AG10803 (cell line): Measurements from ENCODE around the gene C2orf42.
"Not testable (repeated sequence)": the region's sequence is repeated elsewhere in the genome, so short reads cannot be mapped to it uniquely, and the experiment has no call there.

Source experiments
- DNase-seq: peaks from one replicate; pipeline ENCODE4 v3.0.0; 2010; ENCODE audit warnings: low read depth
- H3K4me3 ChIP-seq: 2 replicates; pipeline ENCODE4 v1.5.1; 2011; ENCODE audit warnings: mild to moderate bottlenecking, low read length, control low read depth
- CTCF ChIP-seq: conservative IDR thresholded peaks from 2 replicates; pipeline ENCODE4 v1.5.1; 2011; ENCODE audit warnings: mild to moderate bottlenecking, low read length, control low read depth, inconsistent platforms

Gene C2orf42

DNA sequence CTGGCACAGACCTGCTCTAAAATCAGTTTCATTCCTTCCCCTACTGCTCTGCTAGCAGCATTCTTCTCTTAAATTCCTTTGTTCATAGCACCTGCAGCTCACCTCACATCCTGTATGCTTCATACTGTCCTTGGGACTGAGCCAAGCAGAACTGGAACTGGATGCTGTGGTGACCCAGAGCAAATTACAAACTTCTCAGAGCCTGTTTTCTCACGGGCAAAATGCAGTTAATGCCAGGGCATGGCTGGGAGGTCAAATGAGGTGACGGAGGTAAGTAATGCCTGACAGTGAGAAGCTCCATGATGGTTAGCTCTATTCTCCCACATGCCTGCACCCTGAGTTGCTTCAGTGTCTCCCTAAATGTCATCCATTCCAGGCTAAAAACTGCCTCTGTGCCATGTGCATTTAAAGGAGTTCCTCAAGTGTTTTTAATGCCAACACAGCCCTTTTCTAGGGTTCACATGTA, 29.7 kb downstream of the C2orf42 start:
- no peak for DNase-seq
- TF ChIP-seq CTCF: no peak
- H3K4me3 ChIP-seq: no peak overlapping the region

GRCh38 chr2:70160545-70160944, 30.3 kb downstream of the C2orf42 start:
- no peak overlapping the region for H3K4me3 ChIP-seq
- no peak for TF ChIP-seq CTCF
- no peak for DNase-seq

GRCh38 chr2:70149130-70149686, 41.6 kb downstream of the C2orf42 start:
- DNase-seq, H3K4me3 ChIP-seq: not testable (repeated sequence)

- not testable (repeated sequence) for DNase-seq, H3K4me3 ChIP-seq
Measured at GRCh38 chr2:70148211-70148760, 42.5 kb downstream of the C2orf42 start.

DNA sequence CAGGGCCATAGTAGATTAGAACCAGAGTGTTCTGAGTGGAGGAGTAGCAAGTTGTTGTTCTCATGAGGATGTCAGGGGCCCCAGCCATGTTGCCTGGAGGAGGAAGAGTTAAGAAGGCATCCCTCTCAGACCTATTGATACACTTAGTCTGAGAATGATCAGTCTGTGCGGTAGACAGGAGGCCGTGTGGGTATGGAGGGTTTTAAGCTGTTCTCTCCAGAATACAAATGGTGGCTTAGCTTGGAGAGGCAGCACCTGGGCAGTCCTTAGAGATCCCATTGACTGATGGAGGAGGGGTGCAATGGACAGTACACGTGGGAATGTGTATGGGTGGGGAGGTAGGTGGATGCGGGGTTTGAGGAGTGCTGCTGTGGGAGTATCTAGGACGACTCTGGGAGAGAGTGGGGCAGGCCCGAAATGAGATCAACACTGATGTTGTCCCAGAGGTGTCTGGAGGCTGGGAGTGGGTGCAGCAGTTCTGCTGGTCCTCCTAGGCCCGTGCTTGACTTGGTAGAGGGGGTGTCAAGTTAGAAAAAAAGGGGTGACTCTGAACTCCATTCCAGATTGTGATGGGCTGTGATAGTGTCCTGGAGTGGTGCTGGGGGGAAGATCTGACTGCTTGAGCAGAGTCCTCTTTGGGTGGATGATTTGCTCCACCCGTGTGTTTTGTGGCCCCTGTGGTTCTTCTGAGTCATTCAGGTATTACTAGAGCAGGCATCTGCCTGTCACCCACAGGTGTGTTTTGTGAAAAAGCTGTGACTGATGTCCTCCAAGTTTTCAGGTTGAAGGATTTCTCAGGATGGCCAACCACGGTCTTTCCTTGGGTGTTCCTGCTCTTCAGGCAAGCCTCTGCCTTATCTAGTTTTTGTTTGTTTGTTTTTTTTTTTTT, 44.7 kb downstream of the C2orf42 start:
- no peak overlapping the region for H3K4me3 ChIP-seq
- TF ChIP-seq CTCF: no peak
- DNase-seq: no peak

DNA sequence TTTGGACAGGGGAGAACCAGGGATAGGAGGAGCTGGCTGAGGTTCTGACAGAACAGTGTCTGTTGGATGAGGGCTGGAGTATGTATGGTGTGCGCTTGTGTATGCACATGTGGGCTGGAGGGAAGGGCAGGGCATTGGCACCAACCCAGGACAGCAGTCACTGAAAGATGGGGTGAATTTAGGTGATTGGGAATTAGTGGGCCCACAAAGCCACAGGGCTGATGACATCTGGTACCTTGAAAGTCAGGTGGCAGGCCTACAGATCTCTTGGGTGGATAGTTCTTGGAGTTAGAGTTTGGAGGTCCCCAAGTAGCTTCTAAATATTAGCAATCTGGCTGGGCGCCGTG, 45.7 kb downstream of the C2orf42 start:
- no peak for DNase-seq
- no peak for TF ChIP-seq CTCF

DNA sequence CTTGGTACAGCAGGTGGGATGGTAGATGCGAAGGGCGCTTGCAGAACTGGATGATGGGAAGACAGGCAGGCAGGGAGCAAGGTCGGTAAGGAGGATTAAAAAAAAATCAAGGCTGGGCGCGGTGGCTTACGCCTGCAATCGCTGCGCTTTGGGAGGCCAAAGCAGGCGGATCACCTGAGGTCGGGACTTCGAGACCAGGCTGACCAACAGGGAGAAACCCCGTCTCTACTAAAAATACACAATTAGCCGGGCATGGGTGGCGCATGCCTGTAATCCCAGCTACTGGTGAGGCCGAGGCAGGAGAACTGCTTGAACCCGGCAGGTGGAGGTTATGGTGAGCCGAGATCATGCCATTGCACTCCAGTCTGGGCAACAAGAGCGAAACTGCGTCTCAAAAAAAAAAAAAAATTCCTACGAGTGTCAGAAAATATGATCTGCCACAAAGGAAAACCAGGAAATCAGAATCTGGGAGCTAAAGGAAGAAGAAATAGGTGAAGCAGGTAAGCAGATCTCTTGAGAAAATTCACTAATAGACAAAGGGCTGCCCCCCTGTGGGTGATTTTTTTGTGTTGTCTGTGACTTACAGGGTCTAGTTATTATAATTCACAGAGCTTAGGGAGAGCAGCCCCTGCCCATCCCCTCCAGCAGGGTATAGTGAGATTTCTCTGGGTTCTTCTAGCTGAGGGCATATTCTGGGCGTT, 46.2 kb downstream of the C2orf42 start:
- no peak for DNase-seq
- H3K4me3 ChIP-seq: no peak overlapping the region
- TF ChIP-seq CTCF: no peak

More for the DNA sequence above, 45.7 kb downstream of the C2orf42 start:
- H3K4me3 ChIP-seq: no peak overlapping the region
